H4 (cell line): ENCODE measurements around the gene ITGA4. TPM values are rescaled to one million over a fixed set of nuclear protein-coding genes. Genes with fewer than 3 reads are reported as not detected.

Experiments used
- DNase-seq: peaks from one replicate; pipeline ENCODE4 v3.0.0-alpha.2; 2015; ENCODE audit warnings: low spot score
- total RNA-seq: library from RNA; depleted of rRNA; stranded (reverse); fragments of >200 nt; shearing (Covaris generic); gene quantifications from 2 replicates; pipeline ENCODE4 v1.2.3, GENCODE V29; 2014; rRNA removed

ITGA4 gene
- total RNA-seq, 1 experiment from 2014 or later = 59.4 TPM

GRCh38 chr2:181574321-181574720 is 117.1 kb downstream of the ITGA4 start:
- DNase-seq = no peak

GRCh38 chr2:181575024-181575649 is 118.0 kb downstream of the ITGA4 start:
- no peak for DNase-seq

GRCh38 chr2:181575650-181576025 is 118.5 kb downstream of the ITGA4 start:
- DNase-seq = no peak

GRCh38 chr2:181576431-181576830 is 119.2 kb downstream of the ITGA4 start:
- no peak for DNase-seq

GRCh38 chr2:181578829-181579228 is 121.6 kb downstream of the ITGA4 start:
- DNase-seq = no peak

GRCh38 chr2:181581534-181581933 is 124.3 kb downstream of the ITGA4 start:
- no peak for DNase-seq

- no peak for DNase-seq
These were observed 128.5 kb downstream of the ITGA4 start for GRCh38 chr2:181585732-181586131.

Other genes starting within 250 kb of the ITGA4 start
- 0.06 and 0.85 TPM in 2 replicates for gene CERKL, start 199.7 kb downstream of the ITGA4 start, total RNA-seq
- 0.10 and 0.12 TPM in 2 replicates for gene NEUROD1, start 223.1 kb downstream of the ITGA4 start, total RNA-seq